Hematopoietic multipotent progenitor cell treated with erythropoietin and hydrocortisone succinate and interleukin-3 and kit ligand, for 4 days (in vitro differentiated cells): ENCODE results near the gene NT5DC2.
"Not testable (repeated sequence)": the region's sequence is repeated elsewhere in the genome, so short reads cannot be mapped to it uniquely, and the experiment has no call there.

Experiments used
- DNase-seq: peaks from one replicate; pipeline ENCODE4 v3.0.0-alpha.2; 2015

The NT5DC2 gene

GRCh38 chr3:52536369-52537164, 2.9 kb upstream of the NT5DC2 start, which contains the start of gene UQCC5:
UQCC5 (plus strand) TSS chr3:52536605; CDS start chr3:52536756, 151 bp downstream.
- peak; percentile 99 for DNase-seq

- DNase-seq: no peak
Measured at GRCh38 chr3:52536112-52536368, 2.4 kb upstream of the NT5DC2 start.

- DNase-seq: no peak
Measured at GRCh38 chr3:52535411-52536111, 1.9 kb upstream of the NT5DC2 start.

GRCh38 chr3:52534281-52535183, 875 bp upstream of the NT5DC2 start:
- no peak for DNase-seq

GRCh38 chr3:52532838-52533622, 627 bp downstream of the NT5DC2 start:
- DNase-seq: peak; percentile 62

- peak; percentile 92 for DNase-seq
Measured at GRCh38 chr3:52532517-52532837, 1.2 kb downstream of the NT5DC2 start.

GRCh38 chr3:52531860-52532516, 1.7 kb downstream of the NT5DC2 start:
- DNase-seq: no peak

- no peak for DNase-seq
Measured at GRCh38 chr3:52530918-52531826, 2.5 kb downstream of the NT5DC2 start.

- no peak for DNase-seq
Measured at GRCh38 chr3:52529376-52530333, 4.0 kb downstream of the NT5DC2 start.

- no peak for DNase-seq
Measured at GRCh38 chr3:52528586-52529375, 4.9 kb downstream of the NT5DC2 start.

GRCh38 chr3:52527732-52528585, 5.7 kb downstream of the NT5DC2 start:
- DNase-seq: no peak

- DNase-seq: no peak
Measured at GRCh38 chr3:52527039-52527731, 6.5 kb downstream of the NT5DC2 start.

GRCh38 chr3:52526671-52527038, 7.0 kb downstream of the NT5DC2 start:
- DNase-seq: not testable (repeated sequence)

GRCh38 chr3:52525680-52526561, 7.7 kb downstream of the NT5DC2 start:
- DNase-seq: no peak

- DNase-seq: no peak
Measured at GRCh38 chr3:52524752-52525679, 8.6 kb downstream of the NT5DC2 start.
